Brain microvascular endothelial cell (primary cell): ENCODE results near the gene TMEM60.
"Not testable (repeated sequence)": the region's sequence is repeated elsewhere in the genome, so short reads cannot be mapped to it uniquely, and the experiment has no call there.

ENCODE experiments used
- DNase-seq: peaks from one replicate; pipeline ENCODE4 v3.0.0-alpha.2; 2020
- H3K27ac ChIP-seq: fragments of 250-450 bp; sonication (Bioruptor Pico); 2 replicates; pipeline ENCODE4 v1.5.1; 2020; ENCODE audit warnings: mild to moderate bottlenecking, moderate library complexity
- H3K27me3 ChIP-seq: fragments of 250-450 bp; sonication (Bioruptor Pico); replicated peaks from 2 replicates; pipeline ENCODE4 v1.5.1; 2020; ENCODE audit warnings: mild to moderate bottlenecking
- H3K36me3 ChIP-seq: fragments of 250-450 bp; sonication (Bioruptor Pico); replicated peaks from 2 replicates; pipeline ENCODE4 v1.5.1; 2020; ENCODE audit warnings: mild to moderate bottlenecking
- H3K4me3 ChIP-seq: 2 replicates; pipeline ENCODE4 v1.5.1; 2011; ENCODE audit warnings: low read depth, mild to moderate bottlenecking, control low read depth, low read length, moderate library complexity
- in situ Hi-C: cut with HindIII; loops from 2 replicates; pipeline ENCODE4 v1.10.0; 2017; ENCODE audit warnings: low sequenced_read_pairs, low pct_ligation_motif_present
- TF ChIP-seq, protein P1 (sequence below): IDR thresholded peaks from 2 replicates; pipeline ENCODE4 v1.5.1; 2011; ENCODE audit warnings: low read depth, mild to moderate bottlenecking, moderate library complexity, low read length, control low read depth, inconsistent platforms; ENCODE audit errors: missing control alignments

TMEM60 gene

DNA sequence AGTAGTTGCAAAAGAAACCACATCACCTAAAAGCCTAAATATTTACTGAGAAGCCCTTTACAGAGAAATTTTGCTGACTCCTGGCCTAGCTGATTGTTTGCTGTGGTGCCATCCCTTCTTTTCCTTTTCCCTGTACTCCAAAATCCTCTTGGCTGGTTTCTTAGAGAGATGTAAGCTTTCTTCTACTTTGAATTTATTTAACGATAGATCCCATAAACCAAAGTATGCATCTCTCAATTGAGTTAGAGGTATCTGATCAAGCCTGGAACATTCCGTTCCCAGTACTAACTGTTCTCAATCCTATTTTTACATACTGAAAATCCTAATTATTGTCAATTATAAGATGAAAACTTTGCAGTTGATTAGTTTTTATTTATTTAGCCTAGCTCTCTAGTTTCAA, 6.3 kb downstream of the TMEM60 start:
- TF ChIP-seq, protein P1, sequence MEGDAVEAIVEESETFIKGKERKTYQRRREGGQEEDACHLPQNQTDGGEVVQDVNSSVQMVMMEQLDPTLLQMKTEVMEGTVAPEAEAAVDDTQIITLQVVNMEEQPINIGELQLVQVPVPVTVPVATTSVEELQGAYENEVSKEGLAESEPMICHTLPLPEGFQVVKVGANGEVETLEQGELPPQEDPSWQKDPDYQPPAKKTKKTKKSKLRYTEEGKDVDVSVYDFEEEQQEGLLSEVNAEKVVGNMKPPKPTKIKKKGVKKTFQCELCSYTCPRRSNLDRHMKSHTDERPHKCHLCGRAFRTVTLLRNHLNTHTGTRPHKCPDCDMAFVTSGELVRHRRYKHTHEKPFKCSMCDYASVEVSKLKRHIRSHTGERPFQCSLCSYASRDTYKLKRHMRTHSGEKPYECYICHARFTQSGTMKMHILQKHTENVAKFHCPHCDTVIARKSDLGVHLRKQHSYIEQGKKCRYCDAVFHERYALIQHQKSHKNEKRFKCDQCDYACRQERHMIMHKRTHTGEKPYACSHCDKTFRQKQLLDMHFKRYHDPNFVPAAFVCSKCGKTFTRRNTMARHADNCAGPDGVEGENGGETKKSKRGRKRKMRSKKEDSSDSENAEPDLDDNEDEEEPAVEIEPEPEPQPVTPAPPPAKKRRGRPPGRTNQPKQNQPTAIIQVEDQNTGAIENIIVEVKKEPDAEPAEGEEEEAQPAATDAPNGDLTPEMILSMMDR: no peak
- DNase-seq: no peak
- no peak overlapping the region for H3K27ac ChIP-seq
- H3K27me3 ChIP-seq: no peaks in the 10 kb centered on the region
- H3K36me3 ChIP-seq: no peaks in the 10 kb centered on the region
- no peak overlapping the region for H3K4me3 ChIP-seq
- in situ Hi-C loops: no loop called here

DNA sequence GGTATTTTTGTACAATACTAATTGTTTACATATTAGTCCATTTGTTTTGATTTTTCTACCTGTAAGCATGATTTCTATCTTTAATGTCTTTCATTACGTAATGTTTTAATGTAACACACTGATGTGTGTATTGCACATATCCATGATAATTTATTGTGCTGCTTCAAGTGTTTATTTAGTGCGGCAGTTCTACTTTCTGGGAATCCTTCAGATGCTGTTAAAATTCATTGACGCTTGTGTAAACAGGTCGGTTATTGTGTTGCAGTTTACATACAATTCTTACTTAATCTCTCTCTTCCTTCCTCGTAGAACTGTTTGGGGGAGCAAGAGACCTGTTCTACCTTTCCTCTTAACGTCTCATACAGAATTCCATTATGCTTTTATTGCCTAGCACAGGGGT, 6.9 kb downstream of the TMEM60 start:
- H3K27ac ChIP-seq: no peak overlapping the region
- H3K27me3 ChIP-seq: no peaks in the 10 kb centered on the region
- in situ Hi-C loops: no loop called here
- DNase-seq: no peak
- TF ChIP-seq, protein P1: no peak
- no peak overlapping the region for H3K4me3 ChIP-seq
- no peaks in the 10 kb centered on the region for H3K36me3 ChIP-seq

DNA sequence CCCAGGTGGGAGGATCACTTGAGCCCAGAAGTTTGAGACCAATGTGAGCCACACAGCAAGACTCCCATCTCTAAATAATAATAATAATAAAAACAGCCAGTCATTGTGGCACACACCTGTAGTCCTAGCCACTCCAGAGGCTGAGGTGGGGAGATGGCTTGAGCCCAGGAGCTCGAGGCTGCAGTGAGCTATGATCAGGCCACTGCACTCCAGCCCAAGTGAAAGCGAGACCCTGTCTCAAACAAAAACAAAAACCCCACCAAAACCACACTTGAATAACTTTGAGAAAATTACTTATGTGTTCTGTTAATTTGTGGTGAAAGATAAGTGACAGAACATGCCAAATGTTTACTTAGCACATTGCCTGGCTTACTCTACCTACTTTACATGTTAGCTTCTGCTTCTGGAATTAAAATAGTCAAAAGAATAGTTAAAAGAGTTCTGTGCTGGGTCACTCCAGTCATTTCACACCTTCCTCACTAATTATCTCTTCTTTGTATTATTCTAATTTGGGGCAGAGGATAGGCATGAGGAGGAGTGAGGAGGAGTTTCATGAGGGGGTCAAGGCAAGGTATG, 9.8 kb downstream of the TMEM60 start:
- H3K36me3 ChIP-seq: no peaks in the 10 kb centered on the region
- no peak overlapping the region for H3K27ac ChIP-seq
- TF ChIP-seq, protein P1: no peak
- no peak for DNase-seq
- in situ Hi-C loops: no loop called here
- no peaks in the 10 kb centered on the region for H3K27me3 ChIP-seq
- no peak overlapping the region for H3K4me3 ChIP-seq

DNA sequence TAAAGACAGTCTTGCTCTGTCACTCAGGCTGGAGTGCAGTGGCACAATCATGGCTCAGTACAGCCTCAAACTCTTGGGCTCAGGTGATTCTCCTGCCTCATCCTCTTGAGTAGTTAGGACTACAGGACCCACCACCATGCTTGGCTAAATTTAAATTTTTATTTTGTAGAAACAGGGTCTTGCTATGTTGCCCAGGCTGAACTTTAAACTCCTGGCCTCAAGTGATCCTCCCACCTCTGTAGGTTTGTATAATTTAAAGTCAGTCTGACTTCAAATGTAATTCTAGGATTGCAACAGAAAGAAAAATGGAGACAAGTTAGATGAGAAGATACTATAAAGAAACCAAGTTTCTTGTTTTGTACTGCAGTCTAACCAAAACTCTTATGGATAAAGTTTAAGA, 11.5 kb downstream of the TMEM60 start:
- DNase-seq: no peak
- TF ChIP-seq, protein P1: no peak
- Histone ChIP-seq H3K27me3 (no peaks in the 10 kb centered on the region), H3K4me3 (no peak overlapping the region), H3K36me3 (no peaks in the 10 kb centered on the region), H3K27ac (no peak overlapping the region)
- in situ Hi-C loops: no loop called here

DNA sequence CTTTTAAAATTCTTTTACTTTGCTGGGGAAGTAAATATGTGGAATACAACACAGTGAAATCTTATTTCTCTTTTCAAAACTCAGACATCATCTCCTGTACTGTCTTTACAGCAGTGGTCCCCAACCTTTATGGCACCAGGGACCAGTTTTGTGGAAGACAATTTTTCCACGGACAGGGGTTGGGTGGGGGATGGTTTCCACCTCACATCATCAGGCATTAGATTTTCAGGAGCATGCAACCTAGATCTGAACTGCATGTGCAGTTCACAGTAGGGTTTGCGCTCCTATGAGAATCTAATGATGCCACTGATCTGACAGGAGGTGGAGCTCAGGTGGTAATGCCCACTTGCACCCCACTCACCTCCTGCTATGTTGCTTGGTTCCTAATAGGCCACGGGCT, 12.2 kb downstream of the TMEM60 start:
- H3K27me3 ChIP-seq: no peaks in the 10 kb centered on the region
- in situ Hi-C loops: no loop called here
- TF ChIP-seq, protein P1: no peak
- H3K36me3 ChIP-seq: no peaks in the 10 kb centered on the region
- no peak overlapping the region for H3K27ac ChIP-seq
- no peak overlapping the region for H3K4me3 ChIP-seq
- no peak for DNase-seq

DNA sequence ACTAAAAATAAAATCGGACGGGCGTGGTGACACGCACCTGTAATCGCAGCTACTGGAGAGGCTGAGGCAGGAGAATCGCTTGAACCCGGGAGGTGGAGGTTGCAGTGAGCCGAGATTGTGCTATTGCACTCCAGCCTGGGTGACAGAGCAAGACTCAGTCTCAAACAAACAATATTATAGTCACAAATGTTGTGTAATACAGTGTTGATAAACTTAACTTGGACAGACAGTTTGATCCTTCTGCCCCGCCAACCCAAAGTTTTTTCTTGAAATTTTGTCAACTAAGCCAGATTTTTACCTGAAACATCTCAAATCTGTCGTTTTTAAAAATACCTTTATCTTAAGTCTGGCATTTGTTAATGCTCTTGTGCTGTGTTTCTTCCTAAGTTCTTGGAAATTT, 13.8 kb downstream of the TMEM60 start:
- H3K4me3 ChIP-seq, in situ Hi-C loops, H3K36me3 ChIP-seq, H3K27ac ChIP-seq, H3K27me3 ChIP-seq, DNase-seq: not testable (repeated sequence)
